IMR-90 (cell line): Measurements from ENCODE around the gene CRACDL.

Experiments
- BHLHE40 ChIP-seq: fragments of 150-350 bp; IDR thresholded peaks from 2 replicates; pipeline ENCODE4 v1.6.1; 2016; ENCODE audit warnings: mild to moderate bottlenecking, low read depth, low read length
- CHD1 ChIP-seq: IDR thresholded peaks from 2 replicates; pipeline ENCODE4 v1.6.1; 2012; ENCODE audit warnings: low read depth, low read length, improper control_type of control experiment
- CTCF ChIP-seq: conservative IDR thresholded peaks from 2 replicates; pipeline ENCODE4 v1.5.1; 2012; ENCODE audit warnings: mild to moderate bottlenecking, low read depth, low read length, improper control_type of control experiment
- ELK1 ChIP-seq: fragments of 150-350 bp; IDR thresholded peaks from 2 replicates; pipeline ENCODE4 v1.6.1; 2016; ENCODE audit warnings: low read depth, mild to moderate bottlenecking, low read length, moderate library complexity, borderline replicate concordance
- MAFK ChIP-seq: IDR thresholded peaks from 2 replicates; pipeline ENCODE4 v1.6.1; 2012; ENCODE audit warnings: low read depth, low read length, improper control_type of control experiment
- MAZ ChIP-seq: IDR thresholded peaks from 2 replicates; pipeline ENCODE4 v1.6.1; 2012; ENCODE audit warnings: low read depth, mild to moderate bottlenecking, low read length, improper control_type of control experiment, moderate library complexity, borderline replicate concordance
- MXI1 ChIP-seq: IDR thresholded peaks from 2 replicates; pipeline ENCODE4 v1.6.1; 2012; ENCODE audit warnings: low read depth, mild to moderate bottlenecking, low read length, moderate library complexity, borderline replicate concordance
- POLR2A ChIP-seq: IDR thresholded peaks from 2 replicates; pipeline ENCODE4 v1.6.1; 2012; ENCODE audit warnings: mild to moderate bottlenecking, low read depth, low read length
- RAD21 ChIP-seq: IDR thresholded peaks from 2 replicates; pipeline ENCODE4 v1.6.1; 2012; ENCODE audit warnings: low read length, improper control_type of control experiment
- RCOR1 ChIP-seq: IDR thresholded peaks from 2 replicates; pipeline ENCODE4 v1.6.1; 2012; ENCODE audit warnings: mild to moderate bottlenecking, low read length, improper control_type of control experiment; ENCODE audit not compliant: insufficient replicate concordance
- RFX5 ChIP-seq: IDR thresholded peaks from 2 replicates; pipeline ENCODE4 v1.8.0; 2012; ENCODE audit warnings: low read depth, mild to moderate bottlenecking, low read length, moderate library complexity
- SMC3 ChIP-seq: fragments of 150-350 bp; IDR thresholded peaks from 2 replicates; pipeline ENCODE4 v1.6.1; 2016; ENCODE audit warnings: low read depth, mild to moderate bottlenecking, antibody characterized with exemption, low read length, moderate library complexity
- USF2 ChIP-seq: fragments of 150-350 bp; IDR thresholded peaks from 2 replicates; pipeline ENCODE4 v1.6.1; 2017; ENCODE audit warnings: mild to moderate bottlenecking, antibody characterized with exemption, low read length, low read depth

- TF ChIP-seq CTCF (no peak), SMC3 (no peak), POLR2A (no peak), RAD21 (no peak), BHLHE40 (no peak), MXI1 (no peak), RFX5 (no peak), USF2 (no peak), ELK1 (no peak), CHD1 (no peak), MAZ (no peak), MAFK (no peak), RCOR1 (no peak)
These were observed 93.9 kb downstream of the CRACDL start for GRCh38 chr2:98842136-98842535.
